HepG2 (cell line): ENCODE data around the gene COMMD10.

ENCODE experiments used
- DBP ChIP-seq: sonication (generic); formaldehyde crosslinking; IDR thresholded peaks from 2 replicates; pipeline ENCODE4 v1.4.0; 2020; ENCODE audit warnings: missing genetic modification reagents; ENCODE audit errors: not compliant biosample characterization
- EP300 ChIP-seq, 3 experiments: sonication (generic) in 1 of 3; formaldehyde crosslinking in 1 of 3; IDR thresholded peaks; 2 replicates each; pipeline versions ENCODE4 v1.5.1 to v1.6.1; 2011 to 2020; ENCODE audit warnings: low read depth in 2 of 3, low read length in 2 of 3, borderline replicate concordance in 1 of 3, improper control_type of control experiment in 1 of 3, mild to moderate bottlenecking in 1 of 3, missing genetic modification reagents in 1 of 3, moderate library complexity in 1 of 3
- FOXK1 ChIP-seq: sonication (generic); formaldehyde crosslinking; IDR thresholded peaks from 2 replicates; pipeline ENCODE4 v1.4.0; 2020; ENCODE audit warnings: low read depth, missing genetic modification reagents, borderline replicate concordance
- ISL2 ChIP-seq: sonication (generic); formaldehyde crosslinking; IDR thresholded peaks from 2 replicates; pipeline ENCODE4 v1.5.0; 2020; ENCODE audit warnings: missing genetic modification reagents
- JDP2 ChIP-seq: sonication (generic); formaldehyde crosslinking; IDR thresholded peaks from 2 replicates; pipeline ENCODE4 v1.8.1; 2022; ENCODE audit warnings: missing genetic modification reagents, borderline replicate concordance
- KDM5A ChIP-seq: fragments of 200-600 bp; sonication (generic); IDR thresholded peaks from 2 replicates; pipeline ENCODE4 v1.7.0; 2018; ENCODE audit warnings: antibody characterized with exemption, mild to moderate bottlenecking, low read length, borderline replicate concordance
- TP53 ChIP-seq: sonication (generic); formaldehyde crosslinking; conservative IDR thresholded peaks from 2 replicates; pipeline ENCODE4 v1.4.0; 2020; ENCODE audit warnings: missing genetic modification reagents
- YEATS2 ChIP-seq: sonication (generic); formaldehyde crosslinking; IDR thresholded peaks from 2 replicates; pipeline ENCODE4 v1.4.0; 2020; ENCODE audit warnings: missing genetic modification reagents, borderline replicate concordance
- ZBTB21 ChIP-seq: sonication (generic); formaldehyde crosslinking; IDR thresholded peaks from 2 replicates; pipeline ENCODE4 v1.4.0; 2020; ENCODE audit warnings: missing genetic modification reagents
- ZFAT ChIP-seq: sonication (generic); formaldehyde crosslinking; conservative IDR thresholded peaks from 2 replicates; pipeline ENCODE4 v1.8.1; 2023; ENCODE audit warnings: missing genetic modification reagents, inconsistent platforms
- ZNF10 ChIP-seq: sonication (generic); formaldehyde crosslinking; IDR thresholded peaks from 2 replicates; pipeline ENCODE4 v1.4.0; 2020; ENCODE audit warnings: mild to moderate bottlenecking, low read depth, missing genetic modification reagents, borderline replicate concordance
- TF ChIP-seq, protein P1 (sequence below): sonication (generic); formaldehyde crosslinking; IDR thresholded peaks from 2 replicates; pipeline ENCODE4 v1.5.0; 2020; ENCODE audit warnings: mild to moderate bottlenecking, missing genetic modification reagents, moderate library complexity
- TF ChIP-seq, protein P2 (sequence below): fragments of 450-650 bp; IDR thresholded peaks from 2 replicates; pipeline ENCODE4 v1.6.1; 2017

GRCh38 chr5:116305899-116306298, 221.1 kb downstream of the COMMD10 start:
- TF ChIP-seq, protein P1, sequence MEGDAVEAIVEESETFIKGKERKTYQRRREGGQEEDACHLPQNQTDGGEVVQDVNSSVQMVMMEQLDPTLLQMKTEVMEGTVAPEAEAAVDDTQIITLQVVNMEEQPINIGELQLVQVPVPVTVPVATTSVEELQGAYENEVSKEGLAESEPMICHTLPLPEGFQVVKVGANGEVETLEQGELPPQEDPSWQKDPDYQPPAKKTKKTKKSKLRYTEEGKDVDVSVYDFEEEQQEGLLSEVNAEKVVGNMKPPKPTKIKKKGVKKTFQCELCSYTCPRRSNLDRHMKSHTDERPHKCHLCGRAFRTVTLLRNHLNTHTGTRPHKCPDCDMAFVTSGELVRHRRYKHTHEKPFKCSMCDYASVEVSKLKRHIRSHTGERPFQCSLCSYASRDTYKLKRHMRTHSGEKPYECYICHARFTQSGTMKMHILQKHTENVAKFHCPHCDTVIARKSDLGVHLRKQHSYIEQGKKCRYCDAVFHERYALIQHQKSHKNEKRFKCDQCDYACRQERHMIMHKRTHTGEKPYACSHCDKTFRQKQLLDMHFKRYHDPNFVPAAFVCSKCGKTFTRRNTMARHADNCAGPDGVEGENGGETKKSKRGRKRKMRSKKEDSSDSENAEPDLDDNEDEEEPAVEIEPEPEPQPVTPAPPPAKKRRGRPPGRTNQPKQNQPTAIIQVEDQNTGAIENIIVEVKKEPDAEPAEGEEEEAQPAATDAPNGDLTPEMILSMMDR (CRISPR knock-in tag), result no peak
- TF ChIP-seq FOXK1 (CRISPR knock-in tag) (no peak), TP53 (CRISPR knock-in tag) (no peak), EP300 (IDR thresholded peaks at IDR 0.05; ENCODE audit: low read depth in 2 of 2, low read length in 2 of 2) (no peak), EP300 (CRISPR knock-in tag; IDR thresholded peaks at IDR 0.05; ENCODE audit: borderline replicate concordance) (no peak), ZFAT (no peak), ZNF10 (CRISPR knock-in tag) (no peak), YEATS2 (CRISPR knock-in tag) (no peak), ZBTB21 (CRISPR knock-in tag) (no peak), DBP (no peak), ISL2 (CRISPR knock-in tag) (no peak), JDP2 (CRISPR knock-in tag) (no peak), KDM5A (no peak)
- TF ChIP-seq, protein P2, sequence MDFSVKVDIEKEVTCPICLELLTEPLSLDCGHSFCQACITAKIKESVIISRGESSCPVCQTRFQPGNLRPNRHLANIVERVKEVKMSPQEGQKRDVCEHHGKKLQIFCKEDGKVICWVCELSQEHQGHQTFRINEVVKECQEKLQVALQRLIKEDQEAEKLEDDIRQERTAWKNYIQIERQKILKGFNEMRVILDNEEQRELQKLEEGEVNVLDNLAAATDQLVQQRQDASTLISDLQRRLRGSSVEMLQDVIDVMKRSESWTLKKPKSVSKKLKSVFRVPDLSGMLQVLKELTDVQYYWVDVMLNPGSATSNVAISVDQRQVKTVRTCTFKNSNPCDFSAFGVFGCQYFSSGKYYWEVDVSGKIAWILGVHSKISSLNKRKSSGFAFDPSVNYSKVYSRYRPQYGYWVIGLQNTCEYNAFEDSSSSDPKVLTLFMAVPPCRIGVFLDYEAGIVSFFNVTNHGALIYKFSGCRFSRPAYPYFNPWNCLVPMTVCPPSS, result no peak
